ENCODE measurements around the gene COL13A1.

COL13A1 gene

GRCh38 chr10:69786791-69787190, 14.9 kb upstream of the COL13A1 start:
- Histone ChIP-seq H3K9me3 (ENCODE audit: control insufficient read depth in 5 of 5, low read length in 5 of 5) (peaks cover 0 to 5% (median 0%) of the 10 kb centered on the region in 5 donors), H3K36me3 (ENCODE audit: control insufficient read depth in 5 of 5, insufficient read depth in 5 of 5, low read length in 5 of 5) (no peaks in the 10 kb centered on the region), H3K4me1 (ENCODE audit: control insufficient read depth in 5 of 5, insufficient read depth in 5 of 5, low read length in 5 of 5) (no peaks in the 10 kb centered on the region), H3K27me3 (ENCODE audit: control insufficient read depth in 5 of 5, insufficient read depth in 4 of 5, low read length in 5 of 5) (peaks cover 2 to 31% (median 8%) of the 10 kb centered on the region in 5 donors), H3K27ac (ENCODE audit: low read depth, low read length) (no peak overlapping the region), H3K4me3 (ENCODE audit: low read depth in 1 of 5, low read length in 5 of 5) (no peak overlapping the region), H3K9ac (ENCODE audit: low read length in 5 of 5) (no peak overlapping the region)

DNA sequence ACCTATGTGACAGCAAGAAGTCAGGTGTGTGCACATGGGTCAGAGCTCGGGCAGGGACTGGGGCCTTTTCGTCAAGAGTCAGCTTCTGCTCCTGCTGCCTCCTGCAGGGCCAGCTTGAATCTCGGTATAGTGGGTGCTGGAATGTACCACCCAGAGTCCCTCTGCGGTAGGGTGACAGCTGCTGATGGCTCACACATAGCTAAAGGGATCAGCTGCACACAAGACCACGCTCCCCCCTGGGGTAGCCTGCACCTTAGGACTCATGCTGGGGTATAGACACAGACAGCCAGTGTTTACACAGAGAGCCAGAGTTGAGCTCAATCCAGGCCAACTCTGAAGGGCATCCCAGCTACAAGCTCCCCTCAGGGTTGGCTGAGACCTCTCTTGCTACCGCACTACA, 14.0 kb upstream of the COL13A1 start:
- no peaks in the 10 kb centered on the region for H3K4me1 ChIP-seq (ENCODE audit: control insufficient read depth in 5 of 5, insufficient read depth in 5 of 5, low read length in 5 of 5)
- no peak overlapping the region for H3K27ac ChIP-seq (ENCODE audit: low read depth, low read length)

DNA sequence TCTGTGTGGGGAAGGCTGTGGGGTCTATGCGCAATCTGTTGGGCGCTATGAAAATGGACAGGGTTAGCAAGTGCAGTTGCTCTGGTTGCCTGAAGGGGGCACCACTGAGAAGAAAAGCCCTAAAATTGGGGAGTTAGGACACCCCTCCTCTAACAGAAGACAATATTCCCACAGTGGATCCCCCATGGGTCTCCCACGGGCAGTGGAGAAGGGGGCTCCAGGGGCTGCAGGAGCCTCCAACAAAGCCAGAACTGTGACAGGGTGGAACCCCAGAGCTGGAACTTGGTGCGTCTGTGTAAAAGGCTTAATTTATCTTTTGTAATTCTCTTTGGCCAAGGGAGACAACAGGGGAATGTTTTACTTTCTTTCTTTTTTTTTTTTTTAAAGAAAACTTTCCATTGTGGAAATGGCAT, 12.5 kb upstream of the COL13A1 start:
- Histone ChIP-seq H3K36me3 (ENCODE audit: control insufficient read depth in 5 of 5, insufficient read depth in 5 of 5, low read length in 5 of 5) (no peaks in the 10 kb centered on the region), H3K9ac (ENCODE audit: low read length in 5 of 5) (no peak overlapping the region), H3K27me3 (ENCODE audit: control insufficient read depth in 5 of 5, insufficient read depth in 4 of 5, low read length in 5 of 5) (peaks cover 0 to 15% (median 4%) of the 10 kb centered on the region in 5 donors), H3K4me1 (ENCODE audit: control insufficient read depth in 5 of 5, insufficient read depth in 5 of 5, low read length in 5 of 5) (no peaks in the 10 kb centered on the region), H3K9me3 (ENCODE audit: control insufficient read depth in 5 of 5, low read length in 5 of 5) (peaks cover 0 to 5% (median 0%) of the 10 kb centered on the region in 5 donors), H3K27ac (ENCODE audit: low read depth, low read length) (no peak overlapping the region), H3K4me3 (ENCODE audit: low read depth in 1 of 5, low read length in 5 of 5) (no peak overlapping the region)

More for the DNA sequence above, 14.0 kb upstream of the COL13A1 start:
- Histone ChIP-seq H3K9me3 (ENCODE audit: control insufficient read depth in 5 of 5, low read length in 5 of 5) (peaks cover 0 to 5% (median 0%) of the 10 kb centered on the region in 5 donors), H3K9ac (ENCODE audit: low read length in 5 of 5) (no peak overlapping the region), H3K27me3 (ENCODE audit: control insufficient read depth in 5 of 5, insufficient read depth in 4 of 5, low read length in 5 of 5) (peaks cover 0 to 26% (median 7%) of the 10 kb centered on the region in 5 donors), H3K36me3 (ENCODE audit: control insufficient read depth in 5 of 5, insufficient read depth in 5 of 5, low read length in 5 of 5) (no peaks in the 10 kb centered on the region), H3K4me3 (ENCODE audit: low read depth in 1 of 5, low read length in 5 of 5) (no peak overlapping the region)

- Histone ChIP-seq H3K36me3 (ENCODE audit: control insufficient read depth in 5 of 5, insufficient read depth in 5 of 5, low read length in 5 of 5) (no peaks in the 10 kb centered on the region), H3K9me3 (ENCODE audit: control insufficient read depth in 5 of 5, low read length in 5 of 5) (peaks cover 5 to 21% (median 20%) of the 10 kb centered on the region in 5 donors), H3K4me1 (ENCODE audit: control insufficient read depth in 5 of 5, insufficient read depth in 5 of 5, low read length in 5 of 5) (no peaks in the 10 kb centered on the region), H3K27me3 (ENCODE audit: control insufficient read depth in 5 of 5, insufficient read depth in 4 of 5, low read length in 5 of 5) (peaks cover 0 to 16% (median 4%) of the 10 kb centered on the region in 5 donors), H3K9ac (ENCODE audit: low read length in 5 of 5) (no peak overlapping the region), H3K27ac (ENCODE audit: low read depth, low read length) (no peak overlapping the region), H3K4me3 (ENCODE audit: low read depth in 1 of 5, low read length in 5 of 5) (no peak overlapping the region)
Measured at GRCh38 chr10:69791812-69792211, 9.9 kb upstream of the COL13A1 start.

GRCh38 chr10:69792341-69792740, 9.4 kb upstream of the COL13A1 start:
- no peak overlapping the region for H3K9ac ChIP-seq (ENCODE audit: low read length in 5 of 5)
- H3K27ac ChIP-seq (ENCODE audit: low read depth, low read length) = no peak overlapping the region
- peaks cover 0 to 16% (median 4%) of the 10 kb centered on the region in 5 donors for H3K27me3 ChIP-seq (ENCODE audit: control insufficient read depth in 5 of 5, insufficient read depth in 4 of 5, low read length in 5 of 5)
- H3K36me3 ChIP-seq (ENCODE audit: control insufficient read depth in 5 of 5, insufficient read depth in 5 of 5, low read length in 5 of 5) = no peaks in the 10 kb centered on the region
- H3K9me3 ChIP-seq (ENCODE audit: control insufficient read depth in 5 of 5, low read length in 5 of 5) = peaks cover 5 to 21% (median 20%) of the 10 kb centered on the region in 5 donors
- H3K4me3 ChIP-seq (ENCODE audit: low read depth in 1 of 5, low read length in 5 of 5) = no peak overlapping the region
- H3K4me1 ChIP-seq (ENCODE audit: control insufficient read depth in 5 of 5, insufficient read depth in 5 of 5, low read length in 5 of 5) = no peaks in the 10 kb centered on the region

DNA sequence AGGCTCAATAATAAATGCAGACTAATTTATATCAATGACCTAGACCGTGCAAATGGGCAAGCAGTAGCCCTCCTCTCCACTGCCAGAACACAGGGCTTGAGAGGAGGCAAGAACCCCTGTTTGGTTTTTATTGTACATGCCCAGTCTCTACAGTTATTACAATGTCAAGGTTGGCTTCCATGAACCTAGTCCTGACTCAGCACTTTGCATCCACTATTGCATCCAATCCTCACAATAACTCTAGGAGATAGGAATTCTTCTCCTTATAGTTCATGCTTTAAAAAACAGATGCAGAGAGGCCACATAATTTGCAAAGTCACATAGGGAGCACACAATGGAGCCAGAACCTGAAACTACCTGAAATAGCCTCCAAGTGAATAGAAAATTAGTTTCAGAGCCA, 7.0 kb upstream of the COL13A1 start:
- Histone ChIP-seq H3K9ac (ENCODE audit: low read length in 5 of 5) (no peak overlapping the region), H3K27ac (ENCODE audit: low read depth, low read length) (no peak overlapping the region), H3K27me3 (ENCODE audit: control insufficient read depth in 5 of 5, insufficient read depth in 4 of 5, low read length in 5 of 5) (peaks cover 0 to 10% (median 0%) of the 10 kb centered on the region in 5 donors), H3K9me3 (ENCODE audit: control insufficient read depth in 5 of 5, low read length in 5 of 5) (peaks cover 5 to 21% (median 20%) of the 10 kb centered on the region in 5 donors), H3K4me3 (ENCODE audit: low read depth in 1 of 5, low read length in 5 of 5) (no peak overlapping the region), H3K4me1 (ENCODE audit: control insufficient read depth in 5 of 5, insufficient read depth in 5 of 5, low read length in 5 of 5) (no peaks in the 10 kb centered on the region), H3K36me3 (ENCODE audit: control insufficient read depth in 5 of 5, insufficient read depth in 5 of 5, low read length in 5 of 5) (no peaks in the 10 kb centered on the region)

GRCh38 chr10:69795242-69795934, 6.3 kb upstream of the COL13A1 start:
- peaks cover 0 to 5% (median under 1%) of the 10 kb centered on the region in 5 donors for H3K27me3 ChIP-seq (ENCODE audit: control insufficient read depth in 5 of 5, insufficient read depth in 4 of 5, low read length in 5 of 5)
- H3K4me3 ChIP-seq (ENCODE audit: low read depth in 1 of 5, low read length in 5 of 5) = peak overlapping the region in 1 of 5 donors; percentile 10
- peaks cover 5 to 21% (median 20%) of the 10 kb centered on the region in 5 donors for H3K9me3 ChIP-seq (ENCODE audit: control insufficient read depth in 5 of 5, low read length in 5 of 5)
- no peaks in the 10 kb centered on the region for H3K36me3 ChIP-seq (ENCODE audit: control insufficient read depth in 5 of 5, insufficient read depth in 5 of 5, low read length in 5 of 5)
- no peak overlapping the region for H3K9ac ChIP-seq (ENCODE audit: low read length in 5 of 5)
- H3K27ac ChIP-seq (ENCODE audit: low read depth, low read length) = no peak overlapping the region
- no peaks in the 10 kb centered on the region for H3K4me1 ChIP-seq (ENCODE audit: control insufficient read depth in 5 of 5, insufficient read depth in 5 of 5, low read length in 5 of 5)

DNA sequence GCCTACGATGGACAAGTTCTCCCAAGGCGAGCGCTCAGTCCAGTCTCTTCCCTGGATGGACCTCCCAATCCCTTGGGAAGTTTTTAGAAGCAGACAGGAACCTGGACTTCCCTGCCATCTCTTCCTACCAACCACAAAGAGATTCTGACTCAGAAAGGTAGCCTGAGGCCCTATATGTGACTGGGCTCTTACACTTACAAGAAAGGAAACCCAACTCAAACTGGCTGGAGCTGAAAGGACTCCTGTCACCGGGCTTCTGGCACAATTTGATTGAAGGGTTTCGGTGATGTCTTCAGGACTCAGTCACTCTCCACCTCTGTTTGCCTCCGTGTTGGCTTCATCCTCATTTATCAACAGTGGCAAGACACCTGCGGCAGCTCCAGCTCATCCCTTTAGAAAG, 3.7 kb upstream of the COL13A1 start:
- no peak overlapping the region for H3K9ac ChIP-seq (ENCODE audit: low read length in 5 of 5)
- no peaks in the 10 kb centered on the region for H3K36me3 ChIP-seq (ENCODE audit: control insufficient read depth in 5 of 5, insufficient read depth in 5 of 5, low read length in 5 of 5)
- H3K27ac ChIP-seq (ENCODE audit: low read depth, low read length) = no peak overlapping the region
- peaks cover 5 to 21% (median 20%) of the 10 kb centered on the region in 5 donors for H3K9me3 ChIP-seq (ENCODE audit: control insufficient read depth in 5 of 5, low read length in 5 of 5)
- H3K27me3 ChIP-seq (ENCODE audit: control insufficient read depth in 5 of 5, insufficient read depth in 4 of 5, low read length in 5 of 5) = peaks cover 20 to 27% (median 23%) of the 10 kb centered on the region in 5 donors
- H3K4me3 ChIP-seq (ENCODE audit: low read depth in 1 of 5, low read length in 5 of 5) = no peak overlapping the region
- H3K4me1 ChIP-seq (ENCODE audit: control insufficient read depth in 5 of 5, insufficient read depth in 5 of 5, low read length in 5 of 5) = peaks cover 0 to 20% (median 18%) of the 10 kb centered on the region in 5 donors

DNA sequence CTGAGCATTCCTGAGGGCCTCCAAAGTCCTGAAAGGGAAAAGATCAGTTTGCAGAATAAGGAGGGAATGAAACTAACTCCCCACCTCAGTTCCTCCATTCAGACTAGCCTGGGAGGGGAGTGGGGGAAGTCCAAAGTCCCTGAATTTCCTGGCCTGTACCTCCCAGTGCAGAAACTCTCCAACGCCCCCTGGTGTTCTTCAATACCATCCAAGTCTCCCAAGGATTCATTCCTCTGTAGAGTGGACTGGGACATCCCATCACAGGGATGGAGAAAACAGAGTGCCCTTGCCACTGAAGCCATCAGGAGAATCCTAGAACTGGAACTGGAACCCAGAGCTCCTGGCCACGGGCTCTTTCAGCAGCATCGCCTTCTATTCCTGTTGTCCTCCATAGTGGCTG, 1.6 kb upstream of the COL13A1 start:
- Histone ChIP-seq H3K27me3 (ENCODE audit: control insufficient read depth in 5 of 5, insufficient read depth in 4 of 5, low read length in 5 of 5) (peaks cover 33 to 45% (median 35%) of the 10 kb centered on the region in 5 donors), H3K27ac (ENCODE audit: low read depth, low read length) (no peak overlapping the region)

DNA sequence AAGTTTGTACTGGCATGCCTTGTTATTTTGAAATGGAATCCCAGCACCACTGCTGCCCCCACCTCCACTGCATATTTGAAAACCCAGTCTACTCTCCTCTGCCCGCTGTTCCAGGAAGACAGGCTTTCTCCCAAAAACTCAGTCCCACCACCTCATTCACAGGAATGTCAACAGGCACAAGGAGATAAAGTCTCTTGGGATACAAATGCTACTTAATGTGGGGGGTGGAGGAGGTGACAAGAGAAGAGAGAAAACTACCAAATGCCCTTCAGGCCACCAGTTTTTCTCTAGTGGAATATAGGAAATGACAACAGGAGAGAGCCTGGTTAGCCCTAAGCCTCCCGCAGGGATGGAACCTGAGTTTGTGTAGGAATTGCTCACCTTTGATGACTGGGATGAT, 1.0 kb upstream of the COL13A1 start:
- Histone ChIP-seq H3K27ac (ENCODE audit: low read depth, low read length) (no peak overlapping the region), H3K27me3 (ENCODE audit: control insufficient read depth in 5 of 5, insufficient read depth in 4 of 5, low read length in 5 of 5) (peaks cover 33 to 45% (median 35%) of the 10 kb centered on the region in 5 donors), H3K9me3 (ENCODE audit: control insufficient read depth in 5 of 5, low read length in 5 of 5) (peaks cover 5 to 11% (median 9%) of the 10 kb centered on the region in 5 donors), H3K4me1 (ENCODE audit: control insufficient read depth in 5 of 5, insufficient read depth in 5 of 5, low read length in 5 of 5) (peaks cover 0 to 20% (median 19%) of the 10 kb centered on the region in 5 donors), H3K36me3 (ENCODE audit: control insufficient read depth in 5 of 5, insufficient read depth in 5 of 5, low read length in 5 of 5) (no peaks in the 10 kb centered on the region), H3K4me3 (ENCODE audit: low read depth in 1 of 5, low read length in 5 of 5) (no peak overlapping the region), H3K9ac (ENCODE audit: low read length in 5 of 5) (no peak overlapping the region)

More for the DNA sequence above, 1.6 kb upstream of the COL13A1 start:
- Histone ChIP-seq H3K4me1 (ENCODE audit: control insufficient read depth in 5 of 5, insufficient read depth in 5 of 5, low read length in 5 of 5) (peaks cover 0 to 20% (median 19%) of the 10 kb centered on the region in 5 donors), H3K4me3 (ENCODE audit: low read depth in 1 of 5, low read length in 5 of 5) (no peak overlapping the region), H3K9me3 (ENCODE audit: control insufficient read depth in 5 of 5, low read length in 5 of 5) (peaks cover 5 to 16% (median 14%) of the 10 kb centered on the region in 5 donors), H3K9ac (ENCODE audit: low read length in 5 of 5) (no peak overlapping the region), H3K36me3 (ENCODE audit: control insufficient read depth in 5 of 5, insufficient read depth in 5 of 5, low read length in 5 of 5) (no peaks in the 10 kb centered on the region)
